Superior temporal gyrus (tissue), 1 donor: ENCODE measurements around the gene NDRG2.
A peak's percentile ranks its signal among the peaks of the same experiment; 100 is the strongest.

Experiments
- DNase-seq: peaks from one replicate; pipeline ENCODE4 v3.0.0-alpha.2; 2016; ENCODE audit errors: extremely low spot score

The NDRG2 gene

GRCh38 chr14:21024585-21025370 lies at the start of gene NDRG2:
TSS of gene NDRG2 (minus strand) at chr14:21025061. CDS start at chr14:21023315, 1,746 bp downstream.
- DNase-seq = peak; percentile 45

GRCh38 chr14:21073921-21074320 lies 49.1 kb upstream of the NDRG2 start:
- DNase-seq = no peak

DNA sequence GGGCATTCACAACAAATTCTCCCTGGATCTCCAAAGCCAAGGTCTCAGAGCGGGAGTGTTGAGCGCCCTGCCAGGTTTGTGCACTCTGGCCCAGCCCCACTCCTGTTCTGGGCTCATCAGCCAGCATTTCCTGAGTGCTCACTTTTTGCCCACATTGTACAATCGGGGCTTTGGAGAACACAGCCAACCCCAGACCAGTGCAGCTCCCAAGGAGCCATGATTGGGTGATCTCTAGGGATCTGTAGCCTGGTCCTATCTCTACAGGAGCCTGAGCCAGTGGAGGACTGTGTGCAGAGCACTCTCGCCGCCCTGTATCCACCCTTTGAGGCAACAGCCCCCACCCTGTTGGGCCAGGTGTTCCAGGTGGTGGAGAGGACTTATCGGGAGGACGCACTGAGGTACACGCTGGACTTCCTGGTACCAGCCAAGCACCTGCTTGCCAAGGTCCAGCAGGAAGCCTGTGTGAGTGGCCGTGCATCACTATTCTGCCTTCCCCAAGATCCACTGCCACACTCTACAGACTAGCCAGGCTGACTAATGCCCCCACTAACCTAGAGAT lies 48.0 kb upstream of the NDRG2 start:
- no peak for DNase-seq

DNA sequence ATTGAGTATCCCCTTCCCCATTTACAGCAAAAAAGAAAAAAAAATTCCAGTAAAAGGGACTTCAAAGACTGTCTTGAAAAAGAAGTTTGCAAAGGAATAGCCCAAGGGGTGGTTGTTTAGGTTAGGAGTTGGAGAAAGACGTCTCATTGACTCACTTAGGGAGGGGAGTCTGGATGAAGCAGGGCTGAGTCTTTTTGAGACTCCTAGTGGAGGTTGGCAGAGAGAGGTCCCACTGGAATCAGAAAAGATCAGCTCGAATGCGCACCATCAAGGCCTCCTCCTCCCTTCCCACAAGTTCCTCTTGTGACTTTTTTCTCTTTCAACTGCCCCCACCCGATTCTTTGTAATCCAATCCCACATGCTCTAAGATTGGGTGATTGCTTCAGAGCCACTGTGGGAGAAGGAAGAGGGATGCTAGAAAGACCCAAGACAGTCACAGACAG lies 47.2 kb upstream of the NDRG2 start:
- DNase-seq = no peak

GRCh38 chr14:21071225-21072030 lies 46.6 kb upstream of the NDRG2 start:
- DNase-seq = peak; percentile 40

DNA sequence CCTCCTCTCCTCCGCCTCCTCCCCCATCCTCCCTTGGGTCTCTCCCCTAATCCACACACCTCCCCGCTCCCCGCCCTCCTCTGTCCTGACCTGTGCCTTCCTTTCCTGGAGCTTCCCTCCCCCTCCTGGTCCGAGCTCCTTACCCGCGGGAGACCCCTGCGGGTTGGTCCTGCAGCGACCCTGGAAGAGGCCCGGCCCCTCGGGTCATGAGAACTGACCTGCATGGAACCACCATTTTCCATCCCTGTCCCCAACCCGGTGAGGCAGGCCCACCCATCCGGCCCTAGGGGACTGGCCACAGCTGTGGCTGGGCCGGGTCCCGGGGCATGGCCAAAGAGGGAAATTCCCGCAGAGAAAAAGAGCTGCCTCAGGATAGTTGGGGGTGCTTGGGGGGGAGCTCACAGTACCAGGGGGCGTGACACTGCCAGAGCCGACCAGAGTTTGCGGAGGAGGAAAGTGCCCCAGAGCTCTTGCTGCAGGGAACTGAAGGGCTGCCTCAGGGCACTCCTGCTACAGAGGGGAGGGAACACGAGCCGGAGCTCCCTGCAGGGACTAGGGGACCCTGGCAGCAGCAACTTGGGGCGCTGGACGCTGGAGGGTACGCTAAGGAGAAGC lies 45.9 kb upstream of the NDRG2 start:
- peak; percentile 20 for DNase-seq

GRCh38 chr14:21070083-21070609 lies 45.3 kb upstream of the NDRG2 start, which contains the start of gene ARHGEF40:
TSS of gene ARHGEF40 (plus strand) at chr14:21070304. CDS start at chr14:21070397, 93 bp downstream.
- DNase-seq = peak; percentile 75

- peak; percentile 70 for DNase-seq
Measured at GRCh38 chr14:21069388-21070082, 44.7 kb upstream of the NDRG2 start.

GRCh38 chr14:21068521-21069387 lies 43.9 kb upstream of the NDRG2 start:
- peak; percentile 80 for DNase-seq

DNA sequence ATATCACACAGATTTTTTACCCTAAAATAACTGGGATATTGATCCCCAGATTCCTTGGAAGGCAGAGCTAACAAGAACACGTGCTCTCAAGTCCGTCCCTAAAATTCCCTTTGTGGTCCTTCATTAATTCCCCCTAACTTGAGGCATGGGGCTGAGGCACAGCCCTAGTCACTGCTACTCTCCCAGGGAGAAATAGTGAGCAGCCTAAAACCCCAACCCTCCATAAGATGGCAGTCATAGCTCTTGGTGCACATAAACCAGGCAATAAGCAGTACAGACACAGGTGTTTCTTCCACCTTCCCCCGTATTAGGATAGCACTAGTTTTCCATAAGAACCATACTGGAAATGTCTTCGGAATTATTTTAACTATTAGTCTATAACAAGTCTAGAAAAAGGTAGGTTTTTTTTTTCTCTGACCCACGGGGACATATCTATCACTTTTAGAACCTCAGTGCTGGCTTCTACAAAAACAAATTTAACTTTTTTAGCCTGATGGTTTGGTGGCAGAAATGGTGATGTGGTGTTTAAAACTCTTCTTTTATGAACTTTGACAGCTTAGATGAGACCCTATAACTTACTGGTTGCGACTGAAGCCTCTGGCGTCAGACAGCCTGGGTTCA lies 42.1 kb upstream of the NDRG2 start:
- no peak for DNase-seq

- no peak for DNase-seq
Measured at GRCh38 chr14:21063479-21063878, 38.6 kb upstream of the NDRG2 start.

GRCh38 chr14:21061347-21061668 lies 36.4 kb upstream of the NDRG2 start:
- no peak for DNase-seq

DNA sequence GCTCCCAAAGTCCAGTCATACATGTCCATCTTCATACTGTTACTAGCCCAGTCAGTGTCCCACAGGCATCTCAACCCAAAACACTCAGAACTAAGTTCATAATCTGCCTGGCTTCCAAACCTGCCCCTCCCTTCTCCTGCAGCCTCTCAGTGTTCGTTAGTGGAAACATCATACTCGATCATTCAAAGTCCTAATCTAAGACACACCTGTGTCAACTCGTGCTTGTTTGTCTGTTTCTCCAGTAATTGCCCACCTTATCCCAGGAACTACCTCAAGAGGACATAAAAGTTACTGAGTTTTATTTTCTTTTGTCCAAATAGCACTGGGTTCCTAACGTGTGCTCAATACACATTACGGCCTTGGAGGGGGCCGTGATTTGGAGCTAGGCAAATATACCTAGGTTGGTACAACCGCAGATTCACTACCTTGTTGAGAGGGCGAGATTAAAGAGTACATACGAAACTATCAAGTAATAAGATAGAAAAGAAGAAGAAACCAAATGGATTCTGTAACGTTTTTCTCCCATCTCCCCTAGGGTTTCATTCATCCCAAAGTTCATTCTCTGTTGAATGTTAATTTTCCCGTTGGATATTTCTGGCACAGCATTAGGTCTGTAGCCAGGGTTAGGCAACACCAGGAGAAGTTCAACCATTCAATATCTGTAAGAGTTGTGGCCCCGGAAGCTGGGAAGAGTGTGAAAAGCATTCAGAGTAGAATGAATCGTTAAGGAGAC lies 35.9 kb upstream of the NDRG2 start:
- no peak for DNase-seq

DNA sequence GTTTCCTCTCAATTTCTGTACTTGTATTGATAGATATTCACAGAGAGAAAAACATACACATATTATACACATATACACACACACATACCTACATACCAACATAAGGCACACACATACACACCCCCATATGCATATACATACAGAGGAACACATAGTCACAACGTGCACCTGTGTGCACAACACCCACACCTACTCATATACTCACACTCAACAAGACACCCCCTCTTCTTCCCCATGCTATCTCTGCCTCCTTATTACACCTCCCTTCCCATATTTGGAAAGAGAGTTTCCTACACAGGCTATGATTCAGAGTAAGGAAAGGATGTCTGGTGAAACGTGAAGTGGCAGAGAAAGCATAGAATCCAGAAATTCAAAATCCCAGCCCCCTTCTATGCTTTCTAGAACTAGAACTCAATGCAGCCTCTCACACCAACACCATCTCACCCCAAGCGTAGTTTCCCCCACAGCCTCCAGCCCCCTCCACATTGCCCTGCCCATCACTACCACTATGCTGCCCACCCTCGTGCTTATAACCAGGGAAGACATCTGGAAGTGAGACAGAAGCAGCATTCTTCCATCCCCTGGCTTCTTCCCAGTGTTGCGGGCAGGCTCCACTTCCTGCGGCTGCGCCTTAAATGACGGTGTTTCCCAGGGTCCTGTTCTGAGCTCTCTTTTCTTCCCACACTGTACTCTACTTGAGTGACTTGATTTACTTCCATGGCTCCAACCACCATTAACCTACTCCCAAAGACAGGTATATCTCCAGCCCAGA lies 35.2 kb upstream of the NDRG2 start:
- no peak for DNase-seq

DNA sequence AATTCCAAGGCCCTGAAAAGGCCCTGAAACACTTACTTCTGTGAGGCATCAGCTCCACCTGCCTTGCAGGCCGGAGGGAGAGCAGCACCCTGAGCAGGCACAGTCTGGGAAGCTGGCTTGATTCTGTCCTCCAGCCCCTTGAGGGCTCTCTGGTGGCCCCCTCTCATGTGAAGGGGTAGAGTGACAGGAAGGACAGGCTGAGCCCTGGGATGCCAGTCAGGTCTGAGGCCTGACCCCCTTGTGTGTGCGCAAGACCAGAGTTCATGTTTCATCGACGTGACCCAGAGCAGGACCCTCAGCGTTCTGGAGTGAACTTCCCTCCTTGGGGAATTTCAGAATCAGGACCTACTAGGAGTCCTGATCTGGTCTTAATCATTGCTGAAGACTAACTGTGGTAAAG lies 34.0 kb upstream of the NDRG2 start:
- DNase-seq = no peak

DNA sequence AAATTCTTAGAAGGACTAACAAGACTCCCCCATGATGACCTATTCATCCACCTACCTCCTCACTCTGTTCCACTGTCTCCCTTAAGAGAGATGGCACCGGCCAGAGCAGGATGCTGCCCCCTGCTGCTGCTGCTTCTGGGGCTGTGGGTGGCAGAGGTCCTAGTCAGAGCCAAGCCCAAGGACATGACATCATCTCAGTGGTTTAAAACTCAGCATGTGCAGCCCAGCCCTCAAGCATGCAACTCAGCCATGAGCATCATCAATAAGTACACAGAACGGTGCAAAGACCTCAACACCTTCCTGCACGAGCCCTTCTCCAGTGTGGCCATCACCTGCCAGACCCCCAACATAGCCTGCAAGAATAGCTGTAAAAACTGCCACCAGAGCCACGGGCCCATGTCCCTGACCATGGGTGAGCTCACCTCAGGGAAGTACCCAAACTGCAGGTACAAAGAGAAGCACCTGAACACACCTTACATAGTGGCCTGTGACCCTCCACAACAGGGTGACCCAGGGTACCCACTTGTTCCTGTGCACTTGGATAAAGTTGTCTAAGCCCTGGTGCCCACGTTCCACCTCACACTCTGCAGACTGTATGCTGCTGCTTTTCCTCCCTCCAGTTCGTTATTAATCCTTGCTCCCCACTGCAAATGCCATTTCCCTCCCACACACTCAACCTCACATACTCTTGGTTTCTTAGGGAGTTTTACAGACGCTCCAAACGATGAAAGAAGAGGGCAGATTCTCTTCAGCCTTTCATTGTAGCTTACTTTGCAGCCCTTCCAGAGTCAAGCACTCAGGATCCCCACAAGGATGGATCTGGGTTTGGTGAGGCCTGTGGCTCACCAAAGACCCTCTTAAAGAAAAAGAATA lies 33.2 kb upstream of the NDRG2 start, which contains the start of gene RNASE8:
TSS of gene RNASE8 (plus strand) at position 20 of the 873 bp plus-strand sequence. CDS start at position 91, 71 bp downstream.
- DNase-seq = no peak

- no peak for DNase-seq
Measured at GRCh38 chr14:21056520-21057163, 31.8 kb upstream of the NDRG2 start.
